MM.1S (cell line): ENCODE data around the gene PRKD2.
"Not testable (repeated sequence)": the region's sequence is repeated elsewhere in the genome, so short reads cannot be mapped to it uniquely, and the experiment has no call there.

Source experiments
- DNase-seq: peaks from one replicate; pipeline ENCODE4 v3.0.0-alpha.2; 2015
- H2AFZ ChIP-seq: fragments of 300-600 bp; sonication (generic); 2 replicates; pipeline ENCODE4 v1.6.0; 2016; ENCODE audit warnings: antibody characterized with exemption, low read length
- H3F3A ChIP-seq: fragments of 300-600 bp; sonication (generic); 2 replicates; pipeline ENCODE4 v1.6.1; 2016; ENCODE audit warnings: mild to moderate bottlenecking, antibody characterized with exemption, low read length, moderate library complexity, mixed read lengths; ENCODE audit not compliant: insufficient read depth
- H3K27ac ChIP-seq: fragments of 300-600 bp; sonication (generic); 2 replicates; pipeline ENCODE4 v1.5.1; 2016; ENCODE audit warnings: mild to moderate bottlenecking, low read length
- H3K27me3 ChIP-seq: fragments of 300-600 bp; sonication (generic); replicated peaks from 2 replicates; pipeline ENCODE4 v1.6.0; 2016; ENCODE audit warnings: low read length; ENCODE audit not compliant: insufficient read depth
- H3K36me3 ChIP-seq: fragments of 300-600 bp; sonication (generic); replicated peaks from 2 replicates; pipeline ENCODE4 v1.6.1; 2016; ENCODE audit warnings: mild to moderate bottlenecking, low read length, mixed read lengths; ENCODE audit not compliant: insufficient read depth
- H3K4me1 ChIP-seq: fragments of 300-600 bp; sonication (generic); 2 replicates; pipeline ENCODE4 v1.6.1; 2016; ENCODE audit warnings: low read length, mixed read lengths
- H3K4me2 ChIP-seq: fragments of 300-600 bp; sonication (generic); 2 replicates; pipeline ENCODE4 v1.6.0; 2016; ENCODE audit warnings: low read depth, low read length
- H3K4me3 ChIP-seq: fragments of 300-600 bp; sonication (generic); 2 replicates; pipeline ENCODE4 v1.5.1; 2016; ENCODE audit warnings: low read length, mixed read lengths
- H3K79me2 ChIP-seq: fragments of 300-600 bp; sonication (generic); 2 replicates; pipeline ENCODE4 v1.6.1; 2016; ENCODE audit warnings: mixed run types, low read length, mixed read lengths
- H3K9ac ChIP-seq: fragments of 300-600 bp; sonication (generic); 2 replicates; pipeline ENCODE4 v1.6.1; 2016; ENCODE audit warnings: low read length, mixed read lengths
- H3K9me2 ChIP-seq: fragments of 300-600 bp; sonication (generic); replicated peaks from 2 replicates; pipeline ENCODE4 v1.6.1; 2016; ENCODE audit warnings: mild to moderate bottlenecking, low read length, mixed read lengths; ENCODE audit not compliant: insufficient read depth
- H3K9me3 ChIP-seq: fragments of 300-600 bp; sonication (generic); replicated peaks from 2 replicates; pipeline ENCODE4 v1.6.1; 2016; ENCODE audit warnings: mild to moderate bottlenecking, low read length, mixed read lengths; ENCODE audit not compliant: insufficient read depth
- H4K20me1 ChIP-seq: fragments of 300-600 bp; sonication (generic); 2 replicates; pipeline ENCODE4 v1.6.1; 2016; ENCODE audit warnings: mild to moderate bottlenecking, low read length, moderate library complexity, mixed read lengths; ENCODE audit not compliant: insufficient read depth
- CTCF ChIP-seq: fragments of 300-600 bp; sonication (generic); IDR thresholded peaks from 2 replicates; pipeline ENCODE4 v1.5.1; 2016; ENCODE audit warnings: antibody characterized with exemption, low read length, mixed read lengths
- EZH2 ChIP-seq: fragments of 300-600 bp; sonication (generic); optimal IDR thresholded peaks from 2 replicates; pipeline ENCODE3; 2017; ENCODE audit warnings: low read depth, mild to moderate bottlenecking, antibody characterized with exemption, low read length, mixed read lengths
- EZH2phosphoT487 ChIP-seq: fragments of 300-600 bp; sonication (generic); IDR thresholded peaks from 2 replicates; pipeline ENCODE4 v1.6.1; 2018; ENCODE audit warnings: antibody characterized with exemption, low read length

The PRKD2 gene

GRCh38 chr19:46714444-46715106 is 2.3 kb downstream of the PRKD2 start:
- H3K9me3 ChIP-seq = no peaks in the 10 kb centered on the region
- DNase-seq = peak; percentile 95
- no peak overlapping the region for H2AFZ ChIP-seq
- H3K27ac ChIP-seq = peak overlapping the region; percentile 92
- H3K9me2 ChIP-seq = no peaks in the 10 kb centered on the region
- 0 out of 2 replicates have a peak, but pooled peaks cover 3% of the 10 kb centered on the region for H3K36me3 ChIP-seq
- peak overlapping the region; percentile 98 for H3K4me3 ChIP-seq
- TF ChIP-seq EZH2phosphoT487 (no peak), EZH2 (no peak), CTCF (no peak)
- H3F3A ChIP-seq = peaks cover 51% of the 10 kb centered on the region
- no peaks in the 10 kb centered on the region for H3K27me3 ChIP-seq
- peaks cover 12% of the 10 kb centered on the region for H3K4me1 ChIP-seq
- peaks cover 75% of the 10 kb centered on the region for H3K79me2 ChIP-seq
- peak overlapping the region; percentile 96 for H3K9ac ChIP-seq
- H3K4me2 ChIP-seq = peak overlapping the region; percentile 94
- no peaks in the 10 kb centered on the region for H4K20me1 ChIP-seq

DNA sequence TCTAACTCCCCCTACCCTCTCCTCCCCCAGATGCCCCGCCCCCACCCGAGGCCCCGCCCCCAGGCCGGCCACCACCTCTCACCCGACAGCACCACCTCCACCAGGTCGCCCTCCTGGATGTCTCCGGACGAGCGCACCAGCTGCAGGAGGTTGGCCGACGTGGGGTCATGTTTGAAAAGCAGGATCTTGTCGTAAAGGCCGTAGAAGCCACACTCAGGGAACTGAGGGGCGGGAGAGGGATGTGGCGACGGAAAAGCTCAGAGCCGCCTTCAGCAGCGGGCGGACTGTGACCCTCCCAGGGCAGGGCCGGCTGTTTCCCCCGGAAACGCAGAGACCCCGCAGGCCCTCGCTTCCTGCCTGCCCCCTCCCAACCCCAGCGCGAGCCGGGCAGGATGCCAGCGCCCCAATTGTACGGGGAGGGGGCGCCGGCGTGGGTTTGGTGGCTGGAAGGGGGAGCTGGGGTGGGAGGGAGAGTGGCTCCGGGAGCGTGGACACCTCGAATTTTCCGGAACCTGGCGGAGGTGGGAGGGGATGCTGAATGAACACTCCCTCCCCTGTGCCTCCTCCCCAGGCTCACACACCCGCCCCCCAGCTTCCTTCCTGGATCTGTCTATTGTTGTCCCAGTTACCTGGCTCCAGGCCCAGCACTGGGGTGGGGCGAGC is 3.0 kb downstream of the PRKD2 start:
- Histone ChIP-seq H4K20me1 (no peaks in the 10 kb centered on the region), H3K9me2 (no peaks in the 10 kb centered on the region), H3F3A (peaks cover 49% of the 10 kb centered on the region), H3K4me2 (peak overlapping the region; percentile 94), H3K27ac (peak overlapping the region; percentile 92), H3K9me3 (no peaks in the 10 kb centered on the region), H3K4me3 (peak overlapping the region; percentile 98), H3K27me3 (no peaks in the 10 kb centered on the region), H3K4me1 (peaks cover 5% of the 10 kb centered on the region), H2AFZ (peak overlapping the region; percentile 44), H3K79me2 (peaks cover 79% of the 10 kb centered on the region), H3K36me3 (0 out of 2 replicates have a peak, but pooled peaks cover 3% of the 10 kb centered on the region), H3K9ac (peak overlapping the region; percentile 96)
- peak; percentile 83 for DNase-seq
- TF ChIP-seq EZH2 (no peak), EZH2phosphoT487 (no peak), CTCF (no peak)

DNA sequence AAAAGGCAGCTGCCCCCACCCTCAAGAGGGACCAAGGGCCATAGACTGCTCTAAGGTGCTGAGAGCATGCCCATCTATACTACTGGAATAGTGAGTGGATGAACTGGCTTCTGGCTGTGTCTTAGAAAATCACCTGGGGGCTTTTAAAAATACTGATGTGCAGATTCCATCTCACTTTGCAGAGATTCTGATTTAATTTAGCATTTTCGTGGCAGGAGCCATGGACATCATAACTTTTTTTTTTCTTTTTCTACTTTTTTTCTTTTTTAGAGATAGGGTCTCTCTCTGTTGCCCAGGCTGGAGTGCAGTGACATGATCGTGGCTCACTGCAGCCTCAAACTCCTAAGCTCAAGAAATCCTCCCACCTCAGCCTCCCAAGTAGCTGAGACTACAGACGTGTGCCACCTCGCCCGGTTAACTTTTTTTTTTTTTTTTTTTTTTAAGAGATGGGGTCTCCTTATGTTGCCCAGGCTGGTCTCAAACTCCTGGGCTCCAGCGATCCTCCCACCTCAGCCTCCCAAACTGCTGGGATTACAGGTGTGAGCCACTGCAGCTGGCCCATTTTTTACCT is 4.1 kb downstream of the PRKD2 start:
- H3K4me3 ChIP-seq, H3K4me1 ChIP-seq, H3K9me3 ChIP-seq: not testable (repeated sequence)

GRCh38 chr19:46710687-46711086 is 6.2 kb downstream of the PRKD2 start:
- no peak overlapping the region for H3K4me2 ChIP-seq
- 0 out of 2 replicates have a peak, but pooled peaks cover 3% of the 10 kb centered on the region for H3K36me3 ChIP-seq
- H3K9ac ChIP-seq = no peak overlapping the region
- H3K4me1 ChIP-seq = no peaks in the 10 kb centered on the region
- H2AFZ ChIP-seq = no peak overlapping the region
- H3K9me2 ChIP-seq = no peaks in the 10 kb centered on the region
- no peaks in the 10 kb centered on the region for H4K20me1 ChIP-seq
- H3K4me3 ChIP-seq = no peak overlapping the region
- peaks cover 63% of the 10 kb centered on the region for H3K79me2 ChIP-seq
- TF ChIP-seq EZH2phosphoT487 = no peak
- TF ChIP-seq EZH2 = no peak
- no peak for TF ChIP-seq CTCF
- no peak for DNase-seq
- H3K27me3 ChIP-seq = no peaks in the 10 kb centered on the region
- no peak overlapping the region for H3K27ac ChIP-seq
- peaks cover 22% of the 10 kb centered on the region for H3F3A ChIP-seq
- no peaks in the 10 kb centered on the region for H3K9me3 ChIP-seq

More for the DNA sequence above, 4.1 kb downstream of the PRKD2 start:
- Histone ChIP-seq H3K4me2 (peak overlapping the region; percentile 22; the same call in 1 of the 2 replicates), H3F3A (peaks cover 38% of the 10 kb centered on the region), H3K79me2 (peaks cover 82% of the 10 kb centered on the region)
- H3K27me3 ChIP-seq, H3K27ac ChIP-seq, DNase-seq, H4K20me1 ChIP-seq, H2AFZ ChIP-seq, H3K9ac ChIP-seq, H3K36me3 ChIP-seq, H3K9me2 ChIP-seq: not testable (repeated sequence)
